CD4-positive, alpha-beta T cell treated with Interleukin-21 for 1 hour (primary cell): ENCODE measurements around the gene GAP43.
"Not testable (repeated sequence)": the region's sequence is repeated elsewhere in the genome, so short reads cannot be mapped to it uniquely, and the experiment has no call there.

ENCODE experiments used
- DNase-seq: peaks from one replicate; pipeline ENCODE4 v3.0.0-alpha.2; 2020

Gene GAP43

GRCh38 chr3:115699706-115700105 lies 76.4 kb downstream of the GAP43 start:
- DNase-seq, result no peak

- DNase-seq, result no peak
Measured at GRCh38 chr3:115702598-115702997, 79.3 kb downstream of the GAP43 start.

GRCh38 chr3:115704661-115705338 lies 81.5 kb downstream of the GAP43 start:
- no peak for DNase-seq

- no peak for DNase-seq
Measured at GRCh38 chr3:115706311-115706829, 83.1 kb downstream of the GAP43 start.

- no peak for DNase-seq
Measured at GRCh38 chr3:115708540-115708939, 85.2 kb downstream of the GAP43 start.

GRCh38 chr3:115709093-115709492 lies 85.8 kb downstream of the GAP43 start:
- no peak for DNase-seq

- DNase-seq, result no peak
Measured at GRCh38 chr3:115709931-115710330, 86.6 kb downstream of the GAP43 start.

- no peak for DNase-seq
Measured at GRCh38 chr3:115710799-115711198, 87.5 kb downstream of the GAP43 start.

- no peak for DNase-seq
Measured at GRCh38 chr3:115712871-115713270, 89.6 kb downstream of the GAP43 start.

GRCh38 chr3:115713284-115713683 lies 90.0 kb downstream of the GAP43 start:
- DNase-seq, result no peak

- DNase-seq, result no peak
Measured at GRCh38 chr3:115715241-115715745, 92.0 kb downstream of the GAP43 start.

- no peak for DNase-seq
Measured at GRCh38 chr3:115720983-115721382, 97.7 kb downstream of the GAP43 start.

GRCh38 chr3:115725800-115726199 lies 102.5 kb downstream of the GAP43 start:
- no peak for DNase-seq

- no peak for DNase-seq
Measured at GRCh38 chr3:115727135-115727534, 103.8 kb downstream of the GAP43 start.

GRCh38 chr3:115728013-115728412 lies 104.7 kb downstream of the GAP43 start:
- no peak for DNase-seq

GRCh38 chr3:115736341-115736740 lies 113.0 kb downstream of the GAP43 start:
- not testable (repeated sequence) for DNase-seq

- no peak for DNase-seq
Measured at GRCh38 chr3:115741650-115742049, 118.3 kb downstream of the GAP43 start.

GRCh38 chr3:115744516-115744915 lies 121.2 kb downstream of the GAP43 start:
- DNase-seq, result not testable (repeated sequence)

- not testable (repeated sequence) for DNase-seq
Measured at GRCh38 chr3:115752978-115753377, 129.7 kb downstream of the GAP43 start.

GRCh38 chr3:115758076-115758763 lies 134.9 kb downstream of the GAP43 start:
- no peak for DNase-seq

GRCh38 chr3:115760716-115761115 lies 137.4 kb downstream of the GAP43 start:
- no peak for DNase-seq

- DNase-seq, result no peak
Measured at GRCh38 chr3:115761927-115762305, 138.6 kb downstream of the GAP43 start.

GRCh38 chr3:115766587-115767482 lies 143.5 kb downstream of the GAP43 start:
- DNase-seq, result no peak
